ENCODE data around the gene RNU2-1.
"Not testable (repeated sequence)": the region's sequence is repeated elsewhere in the genome, so short reads cannot be mapped to it uniquely, and the experiment has no call there.

Gene RNU2-1

GRCh38 chr17:43216762-43217613 is 16.8 kb downstream of the RNU2-1 start:
- in situ Hi-C loops (cut with MboI; ENCODE audit: low sequenced_read_pairs), result loop anchor here (25.0 kb wide), 1 partner anchor 95 kb away; no protein-coding TSS in a partner anchor

GRCh38 chr17:43216369-43216761 is 17.4 kb downstream of the RNU2-1 start:
- in situ Hi-C loops (cut with MboI; ENCODE audit: low sequenced_read_pairs), result loop anchor here (25.0 kb wide), 1 partner anchor 96 kb away; no protein-coding TSS in a partner anchor

GRCh38 chr17:43215341-43215740 is 18.4 kb downstream of the RNU2-1 start:
- in situ Hi-C loops (cut with MboI; ENCODE audit: low sequenced_read_pairs), result loop anchor here (25.0 kb wide), 1 partner anchor 97 kb away; no protein-coding TSS in a partner anchor

- in situ Hi-C loops (cut with MboI; ENCODE audit: low sequenced_read_pairs), result loop anchor here (25.0 kb wide), 1 partner anchor 99 kb away; no protein-coding TSS in a partner anchor
Measured at GRCh38 chr17:43213545-43213944, 20.2 kb downstream of the RNU2-1 start.

GRCh38 chr17:43212641-43213490 is 20.9 kb downstream of the RNU2-1 start:
- in situ Hi-C loops (cut with MboI; ENCODE audit: low sequenced_read_pairs), result loop anchor here (25.0 kb wide), 1 partner anchor 99 kb away; no protein-coding TSS in a partner anchor

GRCh38 chr17:43211480-43212402 is 22.0 kb downstream of the RNU2-1 start, which contains the start of gene TMEM106A:
Gene TMEM106A, plus strand, starts transcription at chr17:43211875. Its CDS starts 1,167 bp downstream, at chr17:43213042.
- in situ Hi-C loops (cut with MboI; ENCODE audit: low sequenced_read_pairs), result loop anchor here (25.0 kb wide), 1 partner anchor 101 kb away; no protein-coding TSS in a partner anchor

- in situ Hi-C loops (cut with MboI; ENCODE audit: low sequenced_read_pairs), result loop anchor here (25.0 kb wide), 1 partner anchor 101 kb away; no protein-coding TSS in a partner anchor
Measured at GRCh38 chr17:43211123-43211479, 22.7 kb downstream of the RNU2-1 start.

- in situ Hi-C loops (cut with MboI; ENCODE audit: low sequenced_read_pairs), result loop anchor here (25.0 kb wide), 1 partner anchor 102 kb away; no protein-coding TSS in a partner anchor
Measured at GRCh38 chr17:43210576-43210975, 23.2 kb downstream of the RNU2-1 start.

GRCh38 chr17:43203013-43203412 is 30.8 kb downstream of the RNU2-1 start:
- in situ Hi-C loops (cut with MboI; ENCODE audit: low sequenced_read_pairs), result loop anchor here (25.0 kb wide), 1 partner anchor 109 kb away; no protein-coding TSS in a partner anchor

- in situ Hi-C loops (cut with MboI; ENCODE audit: low sequenced_read_pairs), result loop anchor here (25.0 kb wide), 1 partner anchor 112 kb away; no protein-coding TSS in a partner anchor
Measured at GRCh38 chr17:43200127-43200526, 33.6 kb downstream of the RNU2-1 start.

- in situ Hi-C loops (cut with MboI; ENCODE audit: low sequenced_read_pairs), result loop anchor here (25.0 kb wide), 1 partner anchor 113 kb away; no protein-coding TSS in a partner anchor
Measured at GRCh38 chr17:43199633-43200032, 34.1 kb downstream of the RNU2-1 start.

- in situ Hi-C loops (cut with MboI; ENCODE audit: low sequenced_read_pairs), result no loop called here
Measured at GRCh38 chr17:43193251-43193650, 40.5 kb downstream of the RNU2-1 start.

GRCh38 chr17:43186656-43187055 is 47.1 kb downstream of the RNU2-1 start:
- in situ Hi-C loops (cut with MboI; ENCODE audit: low sequenced_read_pairs), result not testable (repeated sequence)

- in situ Hi-C loops (cut with MboI; ENCODE audit: low sequenced_read_pairs), result no loop called here
Measured at GRCh38 chr17:43183921-43184320, 49.9 kb downstream of the RNU2-1 start.
